SK-N-DZ (cell line): ENCODE measurements around the gene CLPTM1L.
"Not testable (repeated sequence)": the region's sequence is repeated elsewhere in the genome, so short reads cannot be mapped to it uniquely, and the experiment has no call there.

Source experiments
- DNase-seq: peaks from one replicate; pipeline ENCODE4 v3.0.0-alpha.2; 2015; ENCODE audit warnings: low spot score

CLPTM1L gene

GRCh38 chr5:1292139-1292538 is 52.8 kb downstream of the CLPTM1L start:
- DNase-seq: no peak

DNA sequence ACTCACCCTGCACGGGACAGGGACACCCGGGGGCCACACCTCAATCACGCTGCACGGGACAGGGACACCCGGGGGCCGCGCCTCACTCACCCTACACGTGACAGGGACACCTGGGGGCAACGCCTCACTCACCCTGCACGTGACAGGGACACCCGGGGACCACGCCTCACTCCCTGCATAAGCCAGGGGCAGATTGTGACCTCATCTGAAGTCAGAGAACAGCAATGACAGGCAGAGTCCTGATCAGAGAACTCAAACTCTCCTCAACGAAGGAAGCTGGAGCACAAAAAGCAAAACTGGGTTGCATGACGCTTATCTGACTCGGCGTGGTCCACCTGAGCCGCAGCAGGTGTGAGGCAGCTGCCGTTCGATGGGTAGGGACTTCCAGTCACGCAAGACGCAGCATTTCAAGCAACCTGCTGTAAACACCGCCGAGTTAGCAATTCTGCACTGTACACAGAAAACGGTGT is 53.3 kb downstream of the CLPTM1L start:
- no peak for DNase-seq

DNA sequence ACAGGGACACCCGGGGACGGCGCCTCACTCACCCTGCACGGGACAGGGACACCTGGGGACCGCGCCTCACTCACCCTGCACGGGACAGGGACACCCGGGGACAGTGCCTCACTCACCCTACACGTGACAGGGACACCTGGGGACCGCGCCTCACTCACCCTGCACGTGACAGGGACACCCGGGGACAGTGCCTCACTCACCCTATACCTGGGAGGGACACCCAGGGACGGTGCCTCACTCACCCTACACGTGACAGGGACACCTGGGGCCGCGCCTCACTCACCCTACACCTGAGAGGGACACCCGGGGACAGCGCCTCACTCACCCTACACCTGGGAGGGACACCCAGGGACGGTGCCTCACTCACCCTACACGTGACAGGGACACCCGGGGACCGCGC is 53.9 kb downstream of the CLPTM1L start:
- DNase-seq: not testable (repeated sequence)

DNA sequence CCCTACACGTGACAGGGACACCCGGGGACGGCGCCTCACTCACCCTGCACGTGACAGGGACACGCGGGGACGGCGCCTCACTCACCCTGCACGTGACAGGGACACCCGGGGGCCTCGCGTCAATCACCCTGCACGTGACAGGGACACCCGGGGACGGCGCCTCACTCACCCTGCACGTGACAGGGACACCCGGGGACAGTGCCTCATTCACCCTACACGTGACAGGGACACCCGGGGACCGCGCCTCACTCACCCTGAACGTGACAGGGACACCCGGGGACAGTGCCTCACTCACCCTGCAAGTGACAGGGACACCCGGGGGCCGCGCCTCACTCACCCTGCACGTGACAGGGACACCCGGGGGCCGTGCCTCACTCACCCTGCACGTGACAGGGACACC is 55.3 kb downstream of the CLPTM1L start:
- not testable (repeated sequence) for DNase-seq

DNA sequence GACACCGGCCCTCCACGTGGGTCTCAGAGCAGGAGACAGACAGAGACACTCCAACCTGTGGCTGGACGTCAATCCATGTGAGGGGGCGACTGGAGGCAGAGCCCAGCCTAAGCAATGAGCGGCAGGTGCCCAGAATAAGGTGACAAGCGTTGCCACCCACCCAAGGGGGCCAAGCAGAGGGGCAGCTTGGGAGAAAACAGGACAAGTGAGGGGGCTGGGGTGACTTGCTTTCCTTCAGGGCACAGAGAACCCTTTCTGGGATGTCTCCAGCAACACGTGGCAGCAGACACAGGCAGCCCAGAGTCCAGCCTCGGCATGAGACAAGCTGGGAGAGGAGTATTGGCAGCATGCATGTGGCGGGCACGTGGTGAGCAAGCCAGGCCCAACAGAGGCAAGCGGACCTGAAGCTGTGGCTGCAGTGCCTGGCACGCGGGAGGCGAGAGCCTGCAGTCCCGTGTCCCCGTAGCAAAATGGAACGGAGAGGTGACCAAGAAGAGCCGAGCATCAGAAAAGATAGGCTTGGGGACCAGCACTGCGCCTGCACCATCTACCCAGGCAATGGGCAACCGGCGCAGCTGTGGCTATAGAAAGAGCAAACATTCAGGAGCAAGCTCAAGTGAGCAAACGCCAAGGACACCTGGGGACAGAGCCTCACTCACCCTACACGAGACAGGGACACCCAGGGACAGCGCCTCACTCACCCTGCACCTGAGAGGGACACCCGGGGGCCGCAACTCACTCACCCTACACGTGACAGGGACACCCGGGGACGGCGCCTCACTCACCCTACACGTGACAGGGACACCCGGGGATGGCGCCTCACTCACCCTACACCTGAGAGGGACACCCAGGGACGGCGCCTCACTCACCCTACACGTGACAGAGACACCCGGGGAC is 56.2 kb downstream of the CLPTM1L start:
- DNase-seq: no peak

- no peak for DNase-seq
These were observed 59.0 kb downstream of the CLPTM1L start for GRCh38 chr5:1285883-1286291.

- no peak for DNase-seq
These were observed 59.8 kb downstream of the CLPTM1L start for GRCh38 chr5:1285141-1285540.

DNA sequence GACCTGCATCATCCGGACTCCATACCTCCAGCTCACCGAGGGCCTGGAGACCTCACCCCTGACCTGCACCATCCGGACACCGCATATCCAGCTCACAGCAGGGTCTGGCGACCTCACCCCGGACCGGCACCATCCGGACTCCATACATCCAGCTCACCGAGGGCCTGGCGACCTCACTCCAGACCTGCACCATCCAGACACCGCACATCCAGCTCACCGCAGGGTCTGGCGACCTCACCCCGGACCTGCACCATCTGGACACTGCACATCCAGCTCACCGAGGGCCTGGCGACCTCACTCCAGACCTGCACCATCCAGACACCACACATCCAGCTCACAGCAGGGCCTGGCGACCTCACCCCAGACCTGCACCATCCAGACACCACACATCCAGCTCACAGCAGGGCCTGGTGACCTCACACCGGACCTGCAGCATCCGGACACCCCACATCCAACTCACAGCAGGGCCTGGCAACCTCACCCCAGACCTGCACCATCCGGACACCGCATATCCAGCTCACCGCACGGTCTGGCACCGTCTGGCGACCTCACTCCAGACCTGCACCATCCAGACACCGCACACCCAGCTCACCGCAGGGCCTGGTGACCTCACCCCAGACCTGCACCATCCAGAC is 60.4 kb downstream of the CLPTM1L start:
- not testable (repeated sequence) for DNase-seq

GRCh38 chr5:1283729-1284041 is 61.2 kb downstream of the CLPTM1L start:
- not testable (repeated sequence) for DNase-seq

GRCh38 chr5:1282993-1283728 is 61.7 kb downstream of the CLPTM1L start:
- not testable (repeated sequence) for DNase-seq

DNA sequence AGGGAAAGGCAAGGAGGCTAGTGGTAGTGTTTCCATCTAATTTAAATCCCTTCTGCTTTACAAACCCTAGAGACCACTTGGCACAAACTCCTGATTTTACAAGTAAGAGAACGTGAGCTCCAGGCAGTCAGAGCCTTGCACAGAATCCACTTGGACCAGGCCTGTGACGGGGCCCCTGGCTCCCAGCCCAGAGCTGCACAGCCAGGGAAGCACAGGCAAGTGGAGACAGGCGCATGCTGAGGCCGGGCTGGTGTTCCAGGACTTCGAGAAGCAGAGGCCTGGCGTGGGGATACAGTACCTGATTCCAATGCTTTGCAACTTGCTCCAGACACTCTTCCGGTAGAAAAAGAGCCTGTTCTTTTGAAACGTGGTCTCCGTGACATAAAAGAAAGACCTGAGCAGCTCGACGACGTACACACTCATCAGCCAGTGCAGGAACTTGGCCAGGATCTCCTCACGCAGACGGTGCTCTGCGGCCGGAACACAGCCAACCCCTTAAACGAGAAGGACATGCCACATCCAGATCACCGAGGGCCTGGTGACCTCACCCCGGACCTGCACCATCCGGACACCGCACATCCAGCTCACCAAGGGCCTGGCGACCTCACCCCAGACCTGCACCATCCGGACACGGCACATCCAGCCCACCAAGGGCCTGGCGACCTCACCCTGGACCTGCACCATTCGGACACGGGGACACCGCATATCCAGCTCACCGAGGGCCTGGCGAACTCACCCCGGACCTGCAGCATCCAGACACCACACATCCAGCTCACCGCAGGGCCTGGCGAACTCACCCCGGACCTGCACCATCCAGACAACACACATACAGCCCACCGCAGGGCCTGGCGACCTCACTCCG is 62.5 kb downstream of the CLPTM1L start:
- no peak for DNase-seq

DNA sequence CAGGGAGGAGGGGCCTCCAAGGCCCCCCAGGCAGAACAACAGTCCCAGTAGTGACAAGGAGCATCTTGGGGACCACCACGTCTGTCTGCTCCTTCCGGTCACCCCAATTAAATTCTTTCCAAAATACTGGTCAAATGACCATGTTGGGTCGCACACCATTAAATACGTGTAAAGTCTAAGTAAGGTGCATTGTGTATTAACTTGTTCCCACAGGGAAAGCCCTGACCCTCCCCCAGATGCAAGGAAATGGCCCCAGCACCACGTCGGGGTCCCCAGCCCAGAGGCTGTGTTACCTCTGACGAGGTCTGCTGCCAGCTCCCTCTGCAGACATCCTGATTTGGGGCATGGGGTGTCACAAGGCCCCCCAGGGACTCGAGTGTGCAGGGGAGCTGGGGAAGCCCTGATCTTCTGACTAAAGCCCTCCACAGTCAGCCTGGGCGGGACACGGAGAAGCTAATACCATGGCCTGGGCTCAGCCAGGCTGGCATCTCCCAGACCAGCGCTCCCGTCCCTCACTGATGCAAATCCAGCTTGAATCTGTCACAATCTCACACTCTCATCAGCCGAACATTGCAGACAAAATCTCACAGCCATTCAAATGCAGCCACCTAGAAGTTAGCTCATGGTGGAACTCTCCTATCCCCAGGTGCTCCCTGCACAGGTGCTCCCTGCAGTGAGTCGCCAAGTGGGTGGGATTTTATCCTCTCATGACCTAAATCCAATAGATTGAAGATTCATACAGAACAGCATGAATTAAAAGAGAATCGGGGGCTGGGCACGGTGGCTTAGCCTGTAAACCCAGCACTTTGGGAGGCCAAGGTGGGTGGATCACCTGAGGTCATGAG is 63.6 kb downstream of the CLPTM1L start:
- no peak for DNase-seq

- DNase-seq: no peak
These were observed 64.5 kb downstream of the CLPTM1L start for GRCh38 chr5:1280177-1281037.

DNA sequence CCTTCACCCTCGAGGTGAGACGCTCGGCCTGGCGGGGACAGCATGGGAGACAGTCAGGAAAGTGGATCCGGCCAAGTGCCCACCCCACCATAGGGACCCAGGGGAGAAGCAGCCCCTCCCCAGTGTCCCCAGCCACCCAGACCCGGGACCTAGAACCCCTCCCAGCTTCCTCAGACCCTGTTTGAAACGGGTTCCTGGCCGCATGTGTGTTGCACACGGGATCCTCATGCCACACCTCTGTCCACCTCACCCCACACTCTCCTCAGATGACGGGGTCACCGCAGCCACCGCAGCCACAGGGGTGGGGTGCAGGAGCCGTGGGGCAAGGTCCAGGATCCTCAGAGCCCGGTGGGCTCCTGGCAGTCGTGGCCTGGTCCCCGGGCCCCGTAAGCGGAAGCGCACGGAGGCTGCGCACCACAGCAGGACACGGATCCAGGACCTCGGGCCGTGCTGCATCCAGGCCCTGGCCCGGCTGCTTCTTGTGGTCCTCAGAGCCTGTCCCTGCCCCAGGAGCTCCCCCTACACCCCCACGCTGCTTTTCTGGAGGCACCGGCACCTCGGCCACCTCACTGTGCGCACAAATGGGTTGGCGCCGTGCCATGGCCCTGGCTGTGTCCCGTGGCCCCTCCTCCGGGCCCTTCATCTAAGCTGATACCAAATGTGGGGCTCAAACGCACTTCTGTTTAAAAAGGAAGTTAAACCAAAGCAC is 65.3 kb downstream of the CLPTM1L start:
- DNase-seq: no peak

DNA sequence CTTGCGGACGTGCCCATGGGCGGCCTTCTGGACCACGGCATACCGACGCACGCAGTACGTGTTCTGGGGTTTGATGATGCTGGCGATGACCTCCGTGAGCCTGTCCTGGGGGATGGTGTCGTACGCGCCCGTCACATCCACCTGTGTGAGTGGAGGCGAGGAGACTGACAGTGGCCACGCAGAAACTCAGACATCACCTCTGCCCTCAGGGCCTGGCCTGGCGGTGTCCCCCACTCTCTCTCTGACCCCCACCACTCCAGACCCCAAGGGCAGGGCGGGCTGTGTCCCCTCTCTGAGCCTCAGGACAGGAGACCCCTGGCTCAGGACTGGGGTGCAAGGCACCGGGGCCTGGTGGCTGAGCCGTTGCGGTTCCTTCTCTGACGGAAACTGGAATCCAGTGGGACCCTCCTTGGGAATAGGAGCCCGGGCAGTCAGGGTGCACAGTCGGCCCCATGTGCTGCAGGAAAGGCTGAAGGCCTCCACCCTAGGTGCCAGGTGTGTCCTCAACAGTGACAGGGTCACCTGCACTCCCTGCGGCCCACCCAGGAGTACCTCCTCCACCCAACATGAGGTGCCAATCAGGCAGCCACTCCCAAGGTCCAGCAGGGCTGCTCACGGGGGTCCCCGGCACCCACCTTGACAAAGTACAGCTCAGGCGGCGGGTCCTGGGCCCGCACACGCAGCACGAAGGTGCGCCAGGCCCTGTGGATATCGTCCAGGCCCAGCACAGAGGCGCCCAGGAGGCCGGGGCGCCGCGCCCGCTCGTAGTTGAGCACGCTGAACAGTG is 66.0 kb downstream of the CLPTM1L start:
- no peak for DNase-seq

GRCh38 chr5:1278216-1278615 is 66.7 kb downstream of the CLPTM1L start:
- no peak for DNase-seq

GRCh38 chr5:1277781-1278180 is 67.1 kb downstream of the CLPTM1L start:
- DNase-seq: no peak

- DNase-seq: no peak
These were observed 67.6 kb downstream of the CLPTM1L start for GRCh38 chr5:1277331-1277730.
